H1 (cell line): ENCODE measurements around the gene TWNK. TPM values are rescaled to one million over a fixed set of nuclear protein-coding genes. Genes with fewer than 3 reads are reported as not detected.

Experiments used
- BCL11A ChIP-seq, 2 experiments: IDR thresholded peaks; one replicate each; pipeline ENCODE4 v1.6.1; 2011; ENCODE audit warnings: low read depth in 2 of 2, low read length in 2 of 2, mild to moderate bottlenecking in 2 of 2
- BRCA1 ChIP-seq: IDR thresholded peaks from 2 replicates; pipeline ENCODE4 v1.6.1; 2012; ENCODE audit warnings: low read depth, low read length, improper control_type of control experiment
- CHD7 ChIP-seq: fragments of 300-600 bp; sonication (generic); IDR thresholded peaks from 2 replicates; pipeline ENCODE4 v1.7.1; 2012; ENCODE audit warnings: low read length, moderate library complexity, mild to moderate bottlenecking, inconsistent platforms; ENCODE audit not compliant: insufficient replicate concordance
- CTCF ChIP-seq, 3 experiments: IDR thresholded peaks; 1 replicate in 2 of 3; 2 replicates in 1 of 3; pipeline versions ENCODE4 v1.5.1 to v1.6.1; 2011; ENCODE audit warnings: low read length in 3 of 3, mild to moderate bottlenecking in 3 of 3, inconsistent platforms in 2 of 3, low read depth in 1 of 3, moderate library complexity in 1 of 3; ENCODE audit not compliant: insufficient read depth in 1 of 3; ENCODE audit errors: control extremely low read depth in 1 of 3
- EZH2 ChIP-seq: fragments of 200-600 bp; sonication (generic); IDR thresholded peaks from 2 replicates; pipeline ENCODE4 v1.7.1; 2012; ENCODE audit warnings: low read depth, mild to moderate bottlenecking, moderate library complexity, low read length, inconsistent platforms; ENCODE audit not compliant: severe bottlenecking
- GTF2F1 ChIP-seq: IDR thresholded peaks from 2 replicates; pipeline ENCODE4 v1.6.1; 2012; ENCODE audit warnings: low read depth, low read length, improper control_type of control experiment, borderline replicate concordance
- JUND ChIP-seq: IDR thresholded peaks from 2 replicates; pipeline ENCODE4 v1.6.1; 2011; ENCODE audit warnings: mild to moderate bottlenecking, improper control_type of control experiment, low read length
- POU5F1 ChIP-seq: IDR thresholded peaks from 2 replicates; pipeline ENCODE4 v1.6.1; 2011; ENCODE audit warnings: low read depth, mild to moderate bottlenecking, low read length, moderate library complexity
- SP4 ChIP-seq: IDR thresholded peaks from 2 replicates; pipeline ENCODE4 v1.6.1; 2012; ENCODE audit warnings: low read length, inconsistent platforms
- YY1 ChIP-seq: IDR thresholded peaks from 2 replicates; pipeline ENCODE4 v1.6.1; 2011; ENCODE audit warnings: low read depth, mild to moderate bottlenecking, low read length
- polyA plus RNA-seq, 7 experiments: library from polyadenylated mRNA; depleted of rRNA in 3 of 7; stranded (reverse) in 5 of 7; unstranded in 2 of 7; fragments of >200 nt in 5 of 7; fragments of 200-250 nt in 2 of 7; gene quantifications; 1 replicate in 5 of 7; 2 replicates in 1 of 7; 4 replicates in 1 of 7; pipeline versions ENCODE4 v1.2.1 to v1.2.3, GENCODE V29; 2011 to 2013; ENCODE audit warnings: missing spikeins in 2 of 7, mixed read lengths in 2 of 7
- total RNA-seq: library from RNA; stranded (reverse); fragmentation: NEBNext Ultra II Directional; extraction: Animal tissue kit (Norgen Biotek cat#: 25700); gene quantifications from 2 replicates; pipeline ENCODE4 v1.2.1, GENCODE V29; 2021

Gene TWNK
- total and polyA plus RNA-seq, 2 of the 8 experiments (the other 6 are each of a cell fraction or from before 2014, with no cell fraction given), result 15.4 to 32.5 TPM

- no peak for TF ChIP-seq CHD7
- TF ChIP-seq YY1, result no peak
- TF ChIP-seq BRCA1, result no peak
- no peak for TF ChIP-seq BCL11A (IDR thresholded peaks at IDR 0.05; ENCODE audit: low read depth in 2 of 2, low read length in 2 of 2)
- no peak for TF ChIP-seq CTCF (IDR thresholded peaks at IDR 0.05; ENCODE audit: control extremely low read depth in 1 of 3, insufficient read depth in 1 of 3, low read depth in 1 of 3, low read length in 3 of 3)
- TF ChIP-seq POU5F1, result no peak
- no peak for TF ChIP-seq JUND
- TF ChIP-seq EZH2, result no peak
- TF ChIP-seq GTF2F1, result no peak
- no peak for TF ChIP-seq SP4
Measured at GRCh38 chr10:100986623-100986951, 756 bp upstream of the TWNK start (continued).
